IMR-90 (cell line): ENCODE results near the gene SLC4A4. TPM values are rescaled to one million over a fixed set of nuclear protein-coding genes. Genes with fewer than 3 reads are reported as not detected.

Experiments
- ATAC-seq: fragments of 200-7000 bp; cut with Tn5 transposase; 2 replicates; pipeline ENCODE4 v1.9.1; 2020; ENCODE audit warnings: low read depth, mild to moderate bottlenecking, moderate library complexity
- BruUV-seq: library from RNA; stranded (reverse); fragments of 400-500 nt; replicated peaks from 2 replicates; lab custom pipeline; 2021; lab: Mats Ljungman, UMichigan
- CTCF ChIA-PET: fragments of 300-600 bp; formaldehyde crosslinking; extraction: SDS; loops from one replicate; lab custom pipeline; 2021; ENCODE audit warnings: antibody characterized with exemption; lab: Yijun Ruan, JAX
- POLR2A ChIA-PET: fragments of 300-600 bp; sonication (Branson Sonifier 250); formaldehyde crosslinking; loops from one replicate; lab custom pipeline; 2022; ENCODE audit warnings: antibody characterized with exemption; ENCODE audit not compliant: unreplicated experiment; lab: Charles Lee
- DNase-seq: peaks from one replicate; pipeline ENCODE4 v3.0.0; 2013
- H2AFZ ChIP-seq: replicated peaks from 2 replicates; pipeline ENCODE3; 2013; ENCODE audit warnings: low read length, mild to moderate bottlenecking; ENCODE audit not compliant: poor library complexity
- H2AK5ac ChIP-seq: 2 replicates; pipeline ENCODE4 v1.6.1; 2013; ENCODE audit warnings: low read depth, low read length, inconsistent platforms
- H2AK9ac ChIP-seq: replicated peaks from 2 replicates; pipeline ENCODE3; 2013; ENCODE audit warnings: mild to moderate bottlenecking, low read depth, low read length, moderate library complexity; ENCODE audit not compliant: poor library complexity
- H2BK120ac ChIP-seq: 2 replicates; pipeline ENCODE4 v1.6.1; 2013; ENCODE audit warnings: low read depth, low read length, inconsistent platforms
- H2BK15ac ChIP-seq: 3 replicates; pipeline ENCODE4 v1.6.1; 2013; ENCODE audit warnings: low read depth, low read length, inconsistent platforms
- H2BK20ac ChIP-seq: 2 replicates; pipeline ENCODE4 v1.6.1; 2013; ENCODE audit warnings: low read depth, mild to moderate bottlenecking, inconsistent platforms, low read length, moderate library complexity
- H2BK5ac ChIP-seq: 2 replicates; pipeline ENCODE4 v1.6.1; 2013; ENCODE audit warnings: mild to moderate bottlenecking, low read depth, low read length, inconsistent platforms; ENCODE audit not compliant: poor library complexity, severe bottlenecking
- H3K14ac ChIP-seq: replicated peaks from 2 replicates; pipeline ENCODE4 v1.6.1; 2013; ENCODE audit warnings: low read depth, low read length, inconsistent platforms
- H3K18ac ChIP-seq: 2 replicates; pipeline ENCODE4 v1.6.1; 2013; ENCODE audit warnings: low read depth, low read length, control low read depth
- H3K23ac ChIP-seq: 2 replicates; pipeline ENCODE4 v1.6.1; 2013; ENCODE audit warnings: low read depth, low read length, inconsistent platforms
- H3K27ac ChIP-seq: 2 replicates; pipeline ENCODE4 v1.5.1; 2013; ENCODE audit warnings: mild to moderate bottlenecking, control low read depth, low read length; ENCODE audit not compliant: insufficient read depth
- H3K27me3 ChIP-seq: 2 replicates; pipeline ENCODE4 v1.6.1; 2013; ENCODE audit warnings: low read length; ENCODE audit not compliant: control insufficient read depth, insufficient read depth
- H3K36me3 ChIP-seq: 2 replicates; pipeline ENCODE4 v1.6.1; 2013; ENCODE audit warnings: low read length, mixed read lengths; ENCODE audit not compliant: control insufficient read depth, insufficient read depth
- H3K4ac ChIP-seq: 2 replicates; pipeline ENCODE4 v1.6.1; 2013; ENCODE audit warnings: low read depth, low read length, inconsistent platforms
- H3K4me1 ChIP-seq: 2 replicates; pipeline ENCODE4 v1.6.1; 2013; ENCODE audit warnings: low read length, mixed read lengths; ENCODE audit not compliant: control insufficient read depth, insufficient read depth
- H3K4me2 ChIP-seq: 2 replicates; pipeline ENCODE4 v1.6.1; 2013; ENCODE audit warnings: low read depth, mild to moderate bottlenecking, control low read depth, low read length, moderate library complexity
- H3K4me3 ChIP-seq: 2 replicates; pipeline ENCODE4 v1.5.1; 2013; ENCODE audit warnings: low read depth, mild to moderate bottlenecking, control low read depth, low read length, moderate library complexity; ENCODE audit not compliant: insufficient read depth
- H3K56ac ChIP-seq: 2 replicates; pipeline ENCODE4 v1.6.1; 2013; ENCODE audit warnings: low read length, inconsistent platforms; ENCODE audit not compliant: insufficient read depth; ENCODE audit errors: extremely low read depth
- H3K79me1 ChIP-seq, 2 experiments: 2 replicates each; pipeline ENCODE4 v1.6.1; 2013; ENCODE audit warnings: low read length in 2 of 2, inconsistent platforms in 1 of 2, low read depth in 1 of 2
- H3K9ac ChIP-seq: 2 replicates; pipeline ENCODE4 v1.6.1; 2013; ENCODE audit warnings: low read depth, low read length, control low read depth
- H3K9me1 ChIP-seq: 2 replicates; pipeline ENCODE4 v1.6.1; 2013; ENCODE audit warnings: low read length, inconsistent platforms; ENCODE audit not compliant: insufficient read depth
- H3K9me3 ChIP-seq: 2 replicates; pipeline ENCODE4 v1.6.1; 2013; ENCODE audit warnings: low read length; ENCODE audit not compliant: control insufficient read depth, insufficient read depth
- H4K20me1 ChIP-seq: 2 replicates; pipeline ENCODE4 v1.6.1; 2013; ENCODE audit warnings: low read length, inconsistent platforms; ENCODE audit not compliant: insufficient read depth
- H4K5ac ChIP-seq: 2 replicates; pipeline ENCODE4 v1.6.1; 2013; ENCODE audit warnings: mild to moderate bottlenecking, low read depth, low read length, control low read depth
- H4K8ac ChIP-seq, 2 experiments: 2 replicates each; pipeline ENCODE4 v1.6.1; 2013; ENCODE audit warnings: low read depth in 2 of 2, low read length in 2 of 2, control low read depth in 1 of 2, inconsistent platforms in 1 of 2
- H4K91ac ChIP-seq: 2 replicates; pipeline ENCODE4 v1.6.1; 2013; ENCODE audit warnings: low read depth, low read length, inconsistent platforms; ENCODE audit not compliant: insufficient read depth
- CEBPB ChIP-seq: IDR thresholded peaks from 2 replicates; pipeline ENCODE4 v1.6.1; 2012; ENCODE audit warnings: low read depth, low read length, improper control_type of control experiment
- MAFK ChIP-seq: IDR thresholded peaks from 2 replicates; pipeline ENCODE4 v1.6.1; 2012; ENCODE audit warnings: low read depth, low read length, improper control_type of control experiment
- MAZ ChIP-seq: IDR thresholded peaks from 2 replicates; pipeline ENCODE4 v1.6.1; 2012; ENCODE audit warnings: low read depth, mild to moderate bottlenecking, low read length, improper control_type of control experiment, moderate library complexity, borderline replicate concordance
- MXI1 ChIP-seq: IDR thresholded peaks from 2 replicates; pipeline ENCODE4 v1.6.1; 2012; ENCODE audit warnings: low read depth, mild to moderate bottlenecking, low read length, moderate library complexity, borderline replicate concordance
- whole genome bisulfite sequencing, 2 experiments: methylation state at CpG; one replicate each; pipeline versions ENCODE4 v1.1.5 to v1.1.7; 2013; ENCODE audit warnings: missing lambda C conversion rate in 2 of 2; ENCODE audit not compliant: insufficient read length in 1 of 2; ENCODE audit errors: extremely low coverage in 2 of 2; 5-methylcytosine and 5-hydroxymethylcytosine counted together
- dilution Hi-C: fragments of 300-500 bp; cut with HindIII; formaldehyde crosslinking; loops from one replicate; pipeline ENCODE4 v1.14.3; 2018; ENCODE audit warnings: low sequenced_read_pairs; ENCODE audit not compliant: unreplicated experiment
- in situ Hi-C: fragments of 300-500 bp; cut with MboI; formaldehyde crosslinking; loops from 3 replicates; pipeline ENCODE4 v1.14.3; 2019; ENCODE audit warnings: low sequenced_read_pairs, inconsistent platforms, mixed read lengths
- intact Hi-C: fragments of 100-400 bp; cut with micrococcal nuclease; formaldehyde crosslinking; loops from 2 replicates; pipeline ENCODE4 v1.10.0; 2022
- polyA plus RNA-seq, 3 experiments: library from polyadenylated mRNA; depleted of rRNA; stranded (reverse); fragments of >200 nt; gene quantifications; 2 replicates each; pipeline ENCODE4 v1.2.3, GENCODE V29; 2012; ENCODE audit warnings: low replicate concordance in 1 of 3
- total RNA-seq: library from RNA; depleted of rRNA; stranded (reverse); fragments of >200 nt; gene quantifications from 2 replicates; pipeline ENCODE4 v1.2.3, GENCODE V29; 2012

The SLC4A4 gene
- total and polyA plus RNA-seq, 2 of the 4 experiments (the other 2 are of a cell fraction), result 5.6 to 16.8 TPM

- no peak overlapping the region for H4K5ac ChIP-seq
- ChIA-PET CTCF (no interaction called here), POLR2A (no interaction called here)
- H3K23ac ChIP-seq, result no peak overlapping the region
- no TSS peak for BruUV-seq
- WGBS, 2 experiments, result no CpG with 5 or more reads among the region's 2 CpGs
- no peak overlapping the region for H2BK120ac ChIP-seq
- no peaks in the 10 kb centered on the region for H4K20me1 ChIP-seq
- H3K9me3 ChIP-seq, result no peaks in the 10 kb centered on the region
- H3K4me3 ChIP-seq, result no peak overlapping the region
- H3K4me1 ChIP-seq, result no peaks in the 10 kb centered on the region
- H3K4me2 ChIP-seq, result no peak overlapping the region
- DNase-seq (no peak), ATAC-seq (no peak)
- no peaks in the 10 kb centered on the region for H3K27me3 ChIP-seq
- in situ Hi-C loops (no loop called here), dilution Hi-C loops (no loop called here), intact Hi-C loops (no loop called here)
- H2BK20ac ChIP-seq, result no peak overlapping the region
- H3K27ac ChIP-seq, result no peak overlapping the region
- H3K36me3 ChIP-seq, result peaks cover 14% of the 10 kb centered on the region
- H2AK9ac ChIP-seq, result no peak overlapping the region
- no peak overlapping the region for H3K14ac ChIP-seq
- H3K18ac ChIP-seq, result no peak overlapping the region
- TF ChIP-seq MAZ (no peak), MXI1 (no peak), CEBPB (no peak), MAFK (no peak)
- no peak overlapping the region for H2AK5ac ChIP-seq
- no peak overlapping the region for H2AFZ ChIP-seq
- H3K9ac ChIP-seq, result no peak overlapping the region
- no peak overlapping the region for H2BK15ac ChIP-seq
- H3K79me1 ChIP-seq, result peaks cover 3 to 8% of the 10 kb centered on the region in 2 experiments; a peak in 2 of 4 replicates
- no peak overlapping the region for H2BK5ac ChIP-seq
- H4K8ac ChIP-seq, result no peak overlapping the region
- H4K91ac ChIP-seq, result no peak overlapping the region
- no peak overlapping the region for H3K4ac ChIP-seq
- 0 out of 2 replicates have a peak, but pooled peaks cover 3% of the 10 kb centered on the region for H3K9me1 ChIP-seq
- no peak overlapping the region for H3K56ac ChIP-seq
Measured at GRCh38 chr4:71538528-71538927, 199.7 kb downstream of the SLC4A4 start.
